HCT116 (cell line): ENCODE measurements around the gene PSMA7. TPM values are rescaled to one million over a fixed set of nuclear protein-coding genes. Genes with fewer than 3 reads are reported as not detected.

Experiments used
- ATAC-seq: fragments of 200-7000 bp; cut with Tn5 transposase; 2 replicates; pipeline ENCODE4 v1.9.1; 2020; ENCODE audit warnings: mild to moderate bottlenecking, moderate library complexity
- BruUV-seq: library from RNA; stranded (reverse); fragments of 400-500 nt; replicated peaks from 2 replicates; lab custom pipeline; 2021; lab: Mats Ljungman, UMichigan
- CTCF ChIA-PET: fragments of 300-600 bp; sonication (Branson Sonifier 250); formaldehyde crosslinking; loops from one replicate; lab custom pipeline; 2021; ENCODE audit warnings: antibody characterized with exemption; lab: Charles Lee
- POLR2A ChIA-PET: fragments of 300-600, 350-600 bp; sonication (Branson Sonifier 250); formaldehyde crosslinking; loops from one replicate; lab custom pipeline; 2021; ENCODE audit warnings: antibody characterized with exemption; lab: Charles Lee
- RAD21 ChIA-PET, 2 experiments: fragments of 300-600 bp; sonication (Branson Sonifier 250); formaldehyde crosslinking; loops; one replicate each; lab custom pipeline; 2023; ENCODE audit warnings: low total read pairs in 2 of 2; ENCODE audit not compliant: uncharacterized antibody in 2 of 2, unreplicated experiment in 2 of 2, low non-redundant PET in 1 of 2; lab: Charles Lee
- DNase-seq: peaks from one replicate; pipeline ENCODE4 v3.0.0-alpha.2; 2010; ENCODE audit warnings: low read depth, low spot score
- H2AFZ ChIP-seq: fragments of 200-600 bp; shearing (Covaris generic), sonication (generic); 2 replicates; pipeline ENCODE4 v1.6.1; 2017; ENCODE audit warnings: low read depth, mixed run types, mixed read lengths, antibody characterized with exemption, low read length; ENCODE audit not compliant: poor library complexity, severe bottlenecking
- H3K27ac ChIP-seq: 2 replicates; pipeline ENCODE4 v1.5.1; 2012; ENCODE audit warnings: low read depth, low read length
- H3K27me3 ChIP-seq: fragments of 200-600 bp; sonication (generic); 2 replicates; pipeline ENCODE4 v1.6.1; 2016; ENCODE audit warnings: mixed run types, low read length, mixed read lengths; ENCODE audit not compliant: insufficient read depth
- H3K36me3 ChIP-seq, 2 experiments: fragments of 200-500 bp in 1 of 2; fragments of 200-600 bp in 1 of 2; sonication (Bioruptor generic) in 1 of 2; sonication (generic) in 1 of 2; 2 replicates each; pipeline versions ENCODE4 v1.5.1 to v1.6.1; 2014 to 2016; ENCODE audit warnings: low read length in 2 of 2, inconsistent platforms in 1 of 2, mixed read lengths in 1 of 2, mixed run types in 1 of 2; ENCODE audit not compliant: insufficient read depth in 2 of 2, control insufficient read depth in 1 of 2
- H3K4me1 ChIP-seq, 2 experiments: fragments of 200-600 bp in 1 of 2; sonication (generic) in 1 of 2; 2 replicates each; pipeline versions ENCODE4 v1.5.1 to v1.6.1; 2012 to 2017; ENCODE audit warnings: low read length in 2 of 2, inconsistent platforms in 1 of 2, mild to moderate bottlenecking in 1 of 2, mixed read lengths in 1 of 2, mixed run types in 1 of 2, moderate library complexity in 1 of 2; ENCODE audit not compliant: insufficient read depth in 2 of 2, control insufficient read depth in 1 of 2
- H3K4me2 ChIP-seq: fragments of 200-600 bp; sonication (generic); 2 replicates; pipeline ENCODE4 v1.6.1; 2017; ENCODE audit warnings: mixed run types, low read length, mixed read lengths
- H3K4me3 ChIP-seq, 2 experiments: fragments of 200-600 bp in 1 of 2; sonication (generic) in 1 of 2; replicated peaks in 1 of 2; 2 replicates each; pipeline ENCODE4 v1.5.1; 2011 to 2016; ENCODE audit warnings: low read length in 2 of 2, control low read depth in 1 of 2, low read depth in 1 of 2, mild to moderate bottlenecking in 1 of 2, mixed read lengths in 1 of 2, mixed run types in 1 of 2
- H3K79me2 ChIP-seq: fragments of 200-600 bp; sonication (generic); 2 replicates; pipeline ENCODE4 v1.6.1; 2017; ENCODE audit warnings: mild to moderate bottlenecking, mixed run types, low read length, moderate library complexity, mixed read lengths; ENCODE audit not compliant: insufficient read depth
- H3K9ac ChIP-seq: fragments of 200-600 bp; sonication (generic); 2 replicates; pipeline ENCODE4 v1.6.1; 2016; ENCODE audit warnings: low read length, mixed read lengths
- H3K9me2 ChIP-seq: fragments of 200-600 bp; sonication (generic), shearing (Covaris generic); 2 replicates; pipeline ENCODE4 v1.6.1; 2017; ENCODE audit warnings: mixed run types, mild to moderate bottlenecking, moderate library complexity; ENCODE audit not compliant: insufficient read depth
- H3K9me3 ChIP-seq, 2 experiments: fragments of 200-500 bp in 1 of 2; fragments of 200-600 bp in 1 of 2; sonication (Bioruptor generic) in 1 of 2; sonication (generic) in 1 of 2; 2 replicates each; pipeline ENCODE4 v1.6.1; 2014 to 2017; ENCODE audit warnings: low read length in 2 of 2, mixed read lengths in 2 of 2, inconsistent platforms in 1 of 2, low read depth in 1 of 2, mild to moderate bottlenecking in 1 of 2, mixed run types in 1 of 2, moderate library complexity in 1 of 2; ENCODE audit not compliant: control insufficient read depth in 1 of 2, insufficient read depth in 1 of 2
- H4K20me1 ChIP-seq: fragments of 200-600 bp; sonication (generic), shearing (Covaris generic); 2 replicates; pipeline ENCODE4 v1.6.1; 2017; ENCODE audit warnings: mixed run types, mild to moderate bottlenecking, moderate library complexity; ENCODE audit not compliant: insufficient read depth
- CEBPB ChIP-seq: IDR thresholded peaks from 2 replicates; pipeline ENCODE4 v1.6.1; 2012; ENCODE audit warnings: low read depth
- EGR1 ChIP-seq: IDR thresholded peaks from 2 replicates; pipeline ENCODE4 v1.6.1; 2012; ENCODE audit warnings: low read depth
- EZH2 ChIP-seq: fragments of 200-600 bp; sonication (generic); IDR thresholded peaks from 2 replicates; pipeline ENCODE4 v1.6.1; 2017; ENCODE audit warnings: antibody characterized with exemption, mixed run types
- FOSL1 ChIP-seq: IDR thresholded peaks from 2 replicates; pipeline ENCODE4 v1.6.1; 2012; ENCODE audit warnings: low read depth
- JUND ChIP-seq: IDR thresholded peaks from 2 replicates; pipeline ENCODE4 v1.6.1; 2012
- POLR2AphosphoS5 ChIP-seq: IDR thresholded peaks from 2 replicates; pipeline ENCODE4 v1.6.1; 2011; ENCODE audit warnings: mild to moderate bottlenecking, low read depth, low read length, moderate library complexity
- SRF ChIP-seq: IDR thresholded peaks from 2 replicates; pipeline ENCODE4 v1.6.1; 2012; ENCODE audit warnings: low read depth
- TCF7L2 ChIP-seq: IDR thresholded peaks from 2 replicates; pipeline ENCODE4 v1.7.0; 2011; ENCODE audit warnings: borderline replicate concordance, inconsistent platforms; ENCODE audit not compliant: insufficient read depth, insufficient read length; ENCODE audit errors: extremely low read depth
- YY1 ChIP-seq: IDR thresholded peaks from 2 replicates; pipeline ENCODE4 v1.6.1; 2011; ENCODE audit warnings: low read length, low read depth, moderate library complexity, mild to moderate bottlenecking; ENCODE audit not compliant: insufficient replicate concordance; ENCODE audit errors: extremely low read depth
- ZFX ChIP-seq: fragments of 450-650 bp; IDR thresholded peaks from 2 replicates; pipeline ENCODE4 v1.6.1; 2017
- ZNF274 ChIP-seq: fragments of 200-500 bp; sonication (Bioruptor generic); IDR thresholded peaks from 2 replicates; pipeline ENCODE4 v1.6.1; 2014; ENCODE audit warnings: mild to moderate bottlenecking, low read depth, low read length, inconsistent platforms
- intact Hi-C: fragments of 100-400 bp; cut with micrococcal nuclease; formaldehyde crosslinking; loops from 2 replicates; pipeline ENCODE4 v1.10.0; 2022
- total RNA-seq: library from RNA; stranded (reverse); gene quantifications from one replicate; pipeline ENCODE4 v1.2.1, GENCODE V29; 2021; ENCODE audit not compliant: unreplicated experiment

Gene PSMA7
- total RNA-seq, 1 experiment from 2014 or later: 364 TPM

- BruUV-seq: no TSS peak
- RAD21 ChIA-PET: no interaction called here
Observed at GRCh38 chr20:62190639-62191411, 47.6 kb upstream of the PSMA7 start.

GRCh38 chr20:62186887-62187866, 44.0 kb upstream of the PSMA7 start:
- ChIA-PET POLR2A (no interaction called here), CTCF (no interaction called here), RAD21 (no interaction called here)
- H3K27ac ChIP-seq: no peak overlapping the region
- peaks cover 94% of the 10 kb centered on the region for H3K79me2 ChIP-seq
- no peaks in the 10 kb centered on the region for H4K20me1 ChIP-seq
- BruUV-seq: no TSS peak
- intact Hi-C loops: no loop called here
- H3K4me2 ChIP-seq: no peak overlapping the region
- TF ChIP-seq ZFX (no peak), JUND (no peak), FOSL1 (no peak), YY1 (no peak), CEBPB (no peak), EZH2 (no peak), EGR1 (no peak), SRF (no peak), ZNF274 (no peak)
- H3K36me3 ChIP-seq: no peaks in the 10 kb centered on the region; a peak in 1 of 4 replicates
- H3K9me3 ChIP-seq: no peaks in the 10 kb centered on the region
- H3K4me3 ChIP-seq: no peak overlapping the region
- H3K4me1 ChIP-seq: peaks cover 4 to 11% of the 10 kb centered on the region in 2 experiments; a peak in 2 of 4 replicates
- no peak overlapping the region for H2AFZ ChIP-seq
- ATAC-seq: no peak
- H3K27me3 ChIP-seq: no peaks in the 10 kb centered on the region
- H3K9me2 ChIP-seq: no peaks in the 10 kb centered on the region
- DNase-seq: no peak
- no peak overlapping the region for H3K9ac ChIP-seq

More at GRCh38 chr20:62190639-62191411, 47.6 kb upstream of the PSMA7 start:
- H3K9me3 ChIP-seq: no peaks in the 10 kb centered on the region
- POLR2A ChIA-PET: interaction anchor here (0.6 kb wide), 1 partner anchor 167 kb away, joined by 4 read pairs; no protein-coding TSS in a partner anchor
- H3K4me3 ChIP-seq: no peak overlapping the region
- no peak overlapping the region for H3K9ac ChIP-seq
- peaks cover 3 to 7% of the 10 kb centered on the region in 2 experiments; a peak in 2 of 4 replicates for H3K36me3 ChIP-seq
- CTCF ChIA-PET: no interaction called here
- no peaks in the 10 kb centered on the region for H3K9me2 ChIP-seq
- H3K4me2 ChIP-seq: no peak overlapping the region
- peaks cover 85% of the 10 kb centered on the region for H3K79me2 ChIP-seq
- no peaks in the 10 kb centered on the region for H4K20me1 ChIP-seq
- intact Hi-C loops: no loop called here
- H3K27me3 ChIP-seq: no peaks in the 10 kb centered on the region
- H2AFZ ChIP-seq: no peak overlapping the region
- no peak for DNase-seq
- ATAC-seq: no peak; the same call in 1 of the 2 replicates
- H3K4me1 ChIP-seq: no peaks in the 10 kb centered on the region
- no peak overlapping the region for H3K27ac ChIP-seq
- TF ChIP-seq TCF7L2 (no peak), CEBPB (no peak), POLR2AphosphoS5 (no peak)
